AG04449 (cell line): Measurements from ENCODE around the gene AFF2.

Experiments
- CTCF ChIA-PET: fragments of 350-600 bp; formaldehyde crosslinking; extraction: SDS; loops from one replicate; lab custom pipeline; 2021; ENCODE audit warnings: antibody characterized with exemption; lab: Yijun Ruan, JAX
- POLR2A ChIA-PET: fragments of 400-600, 350-600 bp; formaldehyde crosslinking; extraction: SDS; loops from one replicate; lab custom pipeline; 2020; ENCODE audit warnings: antibody characterized with exemption, inconsistent platforms; lab: Yijun Ruan, JAX
- DNase-seq: peaks from one replicate; pipeline ENCODE4 v3.0.0-alpha.2; 2010; ENCODE audit warnings: low read depth, low spot score
- H3K4me3 ChIP-seq: 2 replicates; pipeline ENCODE4 v1.5.1; 2011; ENCODE audit warnings: low read depth, mild to moderate bottlenecking, control low read depth, low read length
- TF ChIP-seq, protein P1 (sequence below): IDR thresholded peaks from one replicate; pipeline ENCODE4 v1.5.1; 2011; ENCODE audit warnings: mild to moderate bottlenecking, moderate library complexity, low read length, control low read depth, inconsistent platforms; ENCODE audit not compliant: insufficient read depth; ENCODE audit errors: missing control alignments

AFF2 gene

GRCh38 chrX:148755111-148755510 lies 254.7 kb downstream of the AFF2 start:
- POLR2A ChIA-PET, result no interaction called here
- CTCF ChIA-PET, result no interaction called here
- no peak overlapping the region for H3K4me3 ChIP-seq
- TF ChIP-seq, protein P1, sequence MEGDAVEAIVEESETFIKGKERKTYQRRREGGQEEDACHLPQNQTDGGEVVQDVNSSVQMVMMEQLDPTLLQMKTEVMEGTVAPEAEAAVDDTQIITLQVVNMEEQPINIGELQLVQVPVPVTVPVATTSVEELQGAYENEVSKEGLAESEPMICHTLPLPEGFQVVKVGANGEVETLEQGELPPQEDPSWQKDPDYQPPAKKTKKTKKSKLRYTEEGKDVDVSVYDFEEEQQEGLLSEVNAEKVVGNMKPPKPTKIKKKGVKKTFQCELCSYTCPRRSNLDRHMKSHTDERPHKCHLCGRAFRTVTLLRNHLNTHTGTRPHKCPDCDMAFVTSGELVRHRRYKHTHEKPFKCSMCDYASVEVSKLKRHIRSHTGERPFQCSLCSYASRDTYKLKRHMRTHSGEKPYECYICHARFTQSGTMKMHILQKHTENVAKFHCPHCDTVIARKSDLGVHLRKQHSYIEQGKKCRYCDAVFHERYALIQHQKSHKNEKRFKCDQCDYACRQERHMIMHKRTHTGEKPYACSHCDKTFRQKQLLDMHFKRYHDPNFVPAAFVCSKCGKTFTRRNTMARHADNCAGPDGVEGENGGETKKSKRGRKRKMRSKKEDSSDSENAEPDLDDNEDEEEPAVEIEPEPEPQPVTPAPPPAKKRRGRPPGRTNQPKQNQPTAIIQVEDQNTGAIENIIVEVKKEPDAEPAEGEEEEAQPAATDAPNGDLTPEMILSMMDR, result no peak
- DNase-seq, result no peak

- no peak overlapping the region for H3K4me3 ChIP-seq
- CTCF ChIA-PET, result no interaction called here
- no peak for DNase-seq
- POLR2A ChIA-PET, result no interaction called here
- TF ChIP-seq, protein P1, result no peak
These were observed 263.5 kb downstream of the AFF2 start for GRCh38 chrX:148763896-148764295.

DNA sequence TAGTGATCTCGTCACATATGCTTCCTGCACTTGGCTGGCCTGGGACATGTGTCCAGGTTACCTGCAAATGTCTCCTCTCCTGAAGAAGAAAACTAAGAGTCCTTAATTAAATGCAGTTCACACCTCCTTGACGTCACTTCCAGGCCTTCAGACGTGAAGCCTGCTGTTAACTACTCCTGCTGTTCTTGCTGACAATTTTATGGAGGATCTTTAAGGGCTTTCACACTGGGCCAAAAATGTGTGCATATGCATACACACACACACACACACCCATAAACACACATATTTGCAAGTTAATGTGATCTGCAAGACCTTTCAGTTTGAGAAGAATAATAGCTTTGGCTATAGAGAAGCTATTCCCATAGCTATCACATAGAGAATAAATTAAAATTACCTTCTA lies 267.9 kb downstream of the AFF2 start:
- POLR2A ChIA-PET, result no interaction called here
- CTCF ChIA-PET, result no interaction called here
- DNase-seq, result no peak
- H3K4me3 ChIP-seq, result no peak overlapping the region
- TF ChIP-seq, protein P1, result no peak

- no peak overlapping the region for H3K4me3 ChIP-seq
- CTCF ChIA-PET, result no interaction called here
- TF ChIP-seq, protein P1, result no peak
- POLR2A ChIA-PET, result no interaction called here
- DNase-seq, result no peak
These were observed 271.0 kb downstream of the AFF2 start for GRCh38 chrX:148771440-148771839.

- no peak for DNase-seq
- POLR2A ChIA-PET, result no interaction called here
- TF ChIP-seq, protein P1, result no peak
- no peak overlapping the region for H3K4me3 ChIP-seq
- CTCF ChIA-PET, result no interaction called here
These were observed 273.9 kb downstream of the AFF2 start for GRCh38 chrX:148774276-148774675.

DNA sequence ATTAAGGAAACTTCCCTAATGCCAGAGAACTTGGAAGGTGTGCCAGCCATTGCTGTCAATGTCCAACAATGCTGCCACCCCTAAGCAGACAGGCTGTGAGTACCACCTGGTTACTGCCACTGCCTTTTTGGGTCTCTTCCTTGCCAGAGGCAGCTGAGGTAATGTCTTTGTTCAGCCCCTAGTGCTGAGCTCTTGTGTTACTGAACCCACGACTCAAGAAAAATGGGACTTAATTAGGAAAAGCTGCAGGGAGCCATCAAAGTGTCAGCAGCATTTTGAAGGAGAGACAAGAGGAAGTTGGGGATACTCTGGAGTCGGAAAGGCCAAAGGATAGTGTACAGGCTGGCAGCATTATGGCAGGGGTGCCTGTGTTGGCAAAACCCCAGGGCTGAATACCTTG lies 283.7 kb downstream of the AFF2 start:
- TF ChIP-seq, protein P1, result no peak
- POLR2A ChIA-PET, result no interaction called here
- no peak for DNase-seq
- H3K4me3 ChIP-seq, result no peak overlapping the region
- CTCF ChIA-PET, result no interaction called here

DNA sequence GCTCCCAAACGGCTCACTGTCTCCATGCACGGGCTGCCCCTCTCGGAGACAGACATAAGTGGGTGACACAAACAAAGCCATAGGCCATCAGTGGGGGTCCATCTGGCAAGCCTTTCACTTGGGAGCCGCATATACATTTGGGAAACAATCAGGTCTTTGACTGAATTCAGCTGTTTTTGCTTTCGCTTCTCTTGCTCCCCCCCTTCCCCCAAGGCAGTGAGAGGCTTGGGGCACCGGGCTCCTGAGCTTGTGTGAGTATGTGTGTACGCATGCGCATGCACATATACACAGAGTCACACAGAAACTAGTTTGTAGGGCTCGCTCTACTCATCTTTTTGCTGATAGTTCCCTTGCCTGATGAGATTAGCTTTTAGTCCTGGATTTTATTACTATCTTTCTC lies 284.4 kb downstream of the AFF2 start:
- ChIA-PET POLR2A (no interaction called here), CTCF (no interaction called here)

More for the DNA sequence above, 284.4 kb downstream of the AFF2 start:
- TF ChIP-seq, protein P1, result no peak
- no peak for DNase-seq
- no peak overlapping the region for H3K4me3 ChIP-seq
